Measurements from ENCODE around the gene AMFR.

AMFR gene

GRCh38 chr16:56346131-56346890 lies 79.0 kb downstream of the AMFR start:
- DNase-seq = no peak

- no peak for DNase-seq
Measured at GRCh38 chr16:56345406-56346050, 79.8 kb downstream of the AMFR start.

GRCh38 chr16:56344518-56345405 lies 80.6 kb downstream of the AMFR start:
- DNase-seq = no peak

- no peak for DNase-seq
Measured at GRCh38 chr16:56343661-56344517, 81.5 kb downstream of the AMFR start.

DNA sequence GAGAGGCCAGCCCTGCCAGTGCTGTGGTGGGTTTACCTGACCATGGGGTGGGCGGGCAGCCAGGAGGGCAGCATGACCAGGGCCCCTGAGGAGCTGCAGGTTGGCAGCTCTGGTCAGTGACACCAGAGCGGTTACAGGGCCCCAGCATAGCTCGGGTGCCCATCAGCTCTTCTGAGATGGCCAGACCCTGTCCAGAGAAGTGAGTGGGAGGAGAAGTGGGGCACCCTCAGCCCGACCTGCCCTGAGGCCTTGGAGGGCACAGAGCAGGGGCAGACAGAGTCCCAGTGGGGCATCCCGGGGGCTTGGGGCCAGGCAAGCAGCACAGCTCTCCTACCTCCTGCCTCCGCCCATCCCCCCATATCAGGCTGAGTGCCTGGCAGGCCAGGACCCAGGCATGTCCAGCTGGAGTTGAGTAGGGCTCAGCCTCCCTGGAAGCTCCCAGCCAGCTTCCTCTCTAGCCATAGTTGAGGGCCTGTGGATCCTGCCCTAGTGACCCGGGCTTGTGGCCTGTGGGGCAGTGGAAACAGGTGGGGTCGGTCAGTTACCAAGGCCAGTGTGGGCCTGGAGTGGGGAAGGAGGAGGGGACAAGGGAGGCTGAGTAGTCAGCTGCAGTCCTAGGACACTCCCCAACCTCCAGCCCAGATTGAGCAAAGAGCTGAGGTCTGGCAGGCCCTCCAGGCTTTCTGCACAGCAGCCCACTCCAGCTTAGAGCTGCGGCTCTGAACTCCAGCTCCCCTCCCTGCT lies 83.5 kb downstream of the AMFR start:
- DNase-seq = no peak

DNA sequence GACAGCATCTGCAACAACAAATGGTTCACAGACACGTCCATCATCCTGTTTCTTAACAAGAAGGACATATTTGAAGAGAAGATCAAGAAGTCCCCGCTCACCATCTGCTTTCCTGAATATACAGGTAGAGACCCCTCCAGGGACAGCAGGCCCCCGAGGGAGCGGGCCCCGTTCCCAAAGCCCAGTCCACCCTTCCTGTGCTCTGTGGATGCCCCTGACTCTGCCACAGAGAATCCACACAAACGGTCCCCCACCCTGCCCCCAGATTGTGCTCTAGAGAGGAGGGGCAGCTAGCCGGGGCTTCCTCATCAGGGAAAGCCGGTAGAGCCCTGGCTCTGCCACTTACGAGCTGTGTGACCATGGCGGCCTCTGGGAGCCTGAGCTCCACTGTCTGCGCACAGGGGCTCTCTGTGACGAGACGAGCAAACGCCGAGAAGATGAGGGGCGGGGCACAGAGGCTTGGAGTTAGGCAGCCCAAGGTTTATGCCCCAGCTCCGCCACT lies 84.4 kb downstream of the AMFR start:
- no peak for DNase-seq

DNA sequence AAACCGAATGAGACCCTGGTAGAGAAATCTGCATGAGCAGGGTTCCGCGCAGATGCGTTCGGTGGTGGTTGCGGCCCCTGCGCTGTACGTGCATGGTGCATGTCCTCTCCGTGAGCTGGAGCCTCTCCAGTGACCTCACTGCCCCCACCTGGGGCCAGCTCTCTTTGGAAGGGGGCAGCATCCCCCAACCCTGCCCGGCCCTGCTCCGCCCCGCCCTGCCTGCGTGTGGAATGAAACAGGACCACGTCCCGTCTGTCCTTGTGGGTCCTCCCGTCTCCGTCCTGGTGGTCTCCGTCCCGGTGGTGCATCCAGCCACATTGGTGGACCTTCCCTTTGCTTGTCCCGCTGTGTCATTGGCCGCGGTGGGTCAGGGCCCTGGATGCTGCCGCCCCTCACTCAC lies 84.9 kb downstream of the AMFR start:
- no peak for DNase-seq

DNA sequence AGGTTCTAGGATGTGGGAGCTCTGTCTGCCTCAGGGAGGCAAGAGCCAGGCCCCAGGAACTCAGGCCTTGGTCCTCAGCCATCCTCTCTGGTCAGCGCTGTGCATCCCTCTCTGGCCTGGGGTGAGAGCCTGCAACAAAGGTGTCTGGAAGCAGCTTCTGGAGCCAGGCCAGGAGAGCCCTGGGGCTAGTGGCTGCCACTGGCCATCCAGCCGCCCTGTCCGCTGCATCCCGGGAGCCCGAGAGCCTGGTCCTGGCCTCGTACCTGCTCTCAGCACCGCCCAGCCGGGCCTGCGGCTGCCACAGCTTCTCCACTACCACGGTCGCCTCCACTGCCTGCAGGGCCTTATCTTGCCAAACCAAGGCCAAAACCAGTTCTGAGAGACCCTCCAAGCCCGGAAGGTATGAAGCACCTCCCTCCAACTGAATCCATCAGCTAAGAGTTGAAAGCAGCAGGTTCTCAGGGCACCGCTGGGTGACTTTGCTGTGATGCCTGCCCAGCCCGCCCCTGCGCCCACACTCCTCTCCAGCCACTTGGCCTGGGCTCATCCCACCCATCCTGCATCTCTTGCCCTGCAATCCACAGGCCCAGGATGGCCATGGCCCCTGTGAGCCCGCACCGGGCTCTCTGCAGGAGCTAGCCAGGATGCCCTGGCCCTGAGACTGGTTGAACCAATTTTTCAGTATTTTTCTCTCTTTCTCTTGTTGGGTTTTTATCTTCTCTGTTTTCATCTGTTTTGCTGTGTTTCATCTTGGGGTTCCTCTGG lies 85.7 kb downstream of the AMFR start:
- no peak for DNase-seq

- no peak for DNase-seq
Measured at GRCh38 chr16:56338566-56339318, 86.6 kb downstream of the AMFR start.

DNA sequence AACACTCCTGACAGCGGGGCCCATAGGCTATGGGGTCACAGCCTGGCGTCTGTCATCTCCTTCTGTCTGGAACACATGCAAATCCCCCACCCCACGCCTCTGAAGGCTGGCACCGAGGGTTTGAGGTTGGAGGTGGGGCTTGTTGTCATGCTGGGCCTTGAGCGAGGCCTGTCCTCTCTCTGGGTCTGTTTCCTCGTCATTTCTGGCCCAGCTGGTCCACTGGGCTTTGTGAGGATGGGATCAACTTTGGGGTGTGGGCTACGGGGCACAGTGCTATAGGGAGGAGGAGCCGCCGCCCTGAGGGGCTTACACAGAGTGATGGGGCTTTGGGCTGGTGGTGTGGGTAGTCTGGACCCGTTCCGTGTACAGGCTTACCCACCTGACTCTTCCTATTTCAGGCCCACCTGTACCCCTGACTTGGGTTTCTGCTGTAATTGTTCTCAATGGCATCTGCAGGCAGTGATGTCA lies 87.5 kb downstream of the AMFR start:
- DNase-seq = no peak

GRCh38 chr16:56337131-56337857 lies 88.1 kb downstream of the AMFR start:
- no peak for DNase-seq

- DNase-seq = no peak
Measured at GRCh38 chr16:56336711-56337110, 88.6 kb downstream of the AMFR start.

- no peak for DNase-seq
Measured at GRCh38 chr16:56336071-56336688, 89.2 kb downstream of the AMFR start.

- no peak for DNase-seq
Measured at GRCh38 chr16:56334761-56335160, 90.6 kb downstream of the AMFR start.

GRCh38 chr16:56332464-56333079 lies 92.8 kb downstream of the AMFR start:
- DNase-seq = no peak

- DNase-seq = no peak
Measured at GRCh38 chr16:56331915-56332314, 93.4 kb downstream of the AMFR start.

- no peak for DNase-seq
Measured at GRCh38 chr16:56331399-56331798, 93.9 kb downstream of the AMFR start.

GRCh38 chr16:56330476-56330875 lies 94.9 kb downstream of the AMFR start:
- DNase-seq = no peak

All from stimulated activated CD4-positive, alpha-beta T cell treated with anti-CD3 and anti-CD28 coated beads, Interleukin-4, amount 100 ng/mL, for 1 hour (primary cell).